Measurements from ENCODE around the gene RUFY2.

Gene RUFY2

GRCh38 chr10:68364101-68364886 lies 42.8 kb downstream of the RUFY2 start:
- in situ Hi-C loops (cut with MboI; ENCODE audit: low sequenced_read_pairs): no loop called here

GRCh38 chr10:68362590-68362989 lies 44.5 kb downstream of the RUFY2 start:
- in situ Hi-C loops (cut with MboI; ENCODE audit: low sequenced_read_pairs): no loop called here

DNA sequence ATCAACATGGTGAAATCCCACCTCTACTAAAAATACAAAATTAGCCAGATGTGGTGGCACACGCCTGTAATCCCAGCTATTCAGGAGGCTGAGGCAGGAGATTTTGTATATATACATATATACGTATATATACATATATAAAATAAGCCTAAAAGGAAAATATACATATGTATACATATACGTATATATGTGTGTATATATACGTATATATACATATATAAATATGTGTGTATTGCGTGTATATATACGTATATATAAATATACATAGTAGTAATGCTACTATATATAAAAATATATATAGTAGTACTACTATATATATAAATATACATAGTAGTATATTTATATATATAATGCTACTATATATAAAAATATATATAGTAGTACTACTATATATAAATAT lies 47.9 kb downstream of the RUFY2 start:
- in situ Hi-C loops (cut with MboI; ENCODE audit: low sequenced_read_pairs): no loop called here

DNA sequence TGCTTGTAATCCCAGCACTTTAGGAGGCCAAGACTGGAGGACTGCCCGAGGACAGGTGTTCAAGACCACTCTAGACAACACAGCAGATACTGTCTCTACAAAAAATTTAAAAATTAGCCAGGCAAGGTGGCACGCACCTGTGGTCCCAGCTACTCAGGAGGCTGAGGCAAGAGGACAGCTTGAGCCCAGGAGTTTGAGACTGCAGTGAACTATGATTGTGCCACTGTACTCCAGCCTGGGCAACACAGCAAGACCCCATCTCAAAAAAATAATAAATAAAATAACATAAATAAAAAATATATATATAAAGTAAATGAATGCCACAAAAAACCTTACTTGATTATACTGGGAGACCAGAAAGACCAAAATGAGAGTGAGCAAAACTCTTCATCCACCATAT lies 53.5 kb downstream of the RUFY2 start:
- in situ Hi-C loops (cut with MboI; ENCODE audit: low sequenced_read_pairs): no loop called here

- in situ Hi-C loops (cut with MboI; ENCODE audit: low sequenced_read_pairs): loop anchor here (25.0 kb wide), 1 partner anchor 486 kb away; no protein-coding TSS in a partner anchor
Measured at GRCh38 chr10:68348265-68348741, 58.8 kb downstream of the RUFY2 start.

DNA sequence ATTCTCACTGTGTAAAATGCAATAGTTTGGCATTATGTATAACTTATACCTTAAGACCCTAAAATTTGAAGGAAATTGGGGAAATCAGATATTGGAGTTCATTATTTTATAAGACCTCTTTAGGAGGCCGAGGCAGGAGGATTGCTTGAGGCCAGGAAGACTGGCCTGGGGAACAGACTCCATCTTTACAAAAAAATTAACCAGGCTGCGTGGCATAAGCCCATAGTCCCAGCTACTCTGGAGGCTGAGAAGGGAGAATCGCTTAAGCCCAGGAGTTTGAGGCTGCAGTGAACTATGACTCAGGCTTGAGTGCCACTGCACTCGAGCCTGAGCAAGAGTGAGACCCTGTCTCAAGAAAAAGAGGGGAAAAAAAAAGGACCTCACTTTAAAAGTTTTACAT lies 60.3 kb downstream of the RUFY2 start:
- in situ Hi-C loops (cut with MboI; ENCODE audit: low sequenced_read_pairs): loop anchor here (25.0 kb wide), 1 partner anchor 484 kb away; no protein-coding TSS in a partner anchor

- in situ Hi-C loops (cut with MboI; ENCODE audit: low sequenced_read_pairs): loop anchor here (25.0 kb wide), 1 partner anchor 483 kb away; no protein-coding TSS in a partner anchor
Measured at GRCh38 chr10:68345621-68346020, 61.5 kb downstream of the RUFY2 start.

GRCh38 chr10:68342909-68343516 lies 64.1 kb downstream of the RUFY2 start:
- in situ Hi-C loops (cut with MboI; ENCODE audit: low sequenced_read_pairs): loop anchor here (25.0 kb wide), 1 partner anchor 481 kb away; no protein-coding TSS in a partner anchor

- in situ Hi-C loops (cut with MboI; ENCODE audit: low sequenced_read_pairs): loop anchor here (25.0 kb wide), 1 partner anchor 478 kb away; no protein-coding TSS in a partner anchor
Measured at GRCh38 chr10:68340358-68341080, 66.6 kb downstream of the RUFY2 start.

GRCh38 chr10:68336754-68337351 lies 70.2 kb downstream of the RUFY2 start:
- in situ Hi-C loops (cut with MboI; ENCODE audit: low sequenced_read_pairs): loop anchor here (25.0 kb wide), 1 partner anchor 475 kb away; no protein-coding TSS in a partner anchor

GRCh38 chr10:68334672-68335467 lies 72.2 kb downstream of the RUFY2 start:
- in situ Hi-C loops (cut with MboI; ENCODE audit: low sequenced_read_pairs): loop anchor here (25.0 kb wide), 1 partner anchor 473 kb away; no protein-coding TSS in a partner anchor

DNA sequence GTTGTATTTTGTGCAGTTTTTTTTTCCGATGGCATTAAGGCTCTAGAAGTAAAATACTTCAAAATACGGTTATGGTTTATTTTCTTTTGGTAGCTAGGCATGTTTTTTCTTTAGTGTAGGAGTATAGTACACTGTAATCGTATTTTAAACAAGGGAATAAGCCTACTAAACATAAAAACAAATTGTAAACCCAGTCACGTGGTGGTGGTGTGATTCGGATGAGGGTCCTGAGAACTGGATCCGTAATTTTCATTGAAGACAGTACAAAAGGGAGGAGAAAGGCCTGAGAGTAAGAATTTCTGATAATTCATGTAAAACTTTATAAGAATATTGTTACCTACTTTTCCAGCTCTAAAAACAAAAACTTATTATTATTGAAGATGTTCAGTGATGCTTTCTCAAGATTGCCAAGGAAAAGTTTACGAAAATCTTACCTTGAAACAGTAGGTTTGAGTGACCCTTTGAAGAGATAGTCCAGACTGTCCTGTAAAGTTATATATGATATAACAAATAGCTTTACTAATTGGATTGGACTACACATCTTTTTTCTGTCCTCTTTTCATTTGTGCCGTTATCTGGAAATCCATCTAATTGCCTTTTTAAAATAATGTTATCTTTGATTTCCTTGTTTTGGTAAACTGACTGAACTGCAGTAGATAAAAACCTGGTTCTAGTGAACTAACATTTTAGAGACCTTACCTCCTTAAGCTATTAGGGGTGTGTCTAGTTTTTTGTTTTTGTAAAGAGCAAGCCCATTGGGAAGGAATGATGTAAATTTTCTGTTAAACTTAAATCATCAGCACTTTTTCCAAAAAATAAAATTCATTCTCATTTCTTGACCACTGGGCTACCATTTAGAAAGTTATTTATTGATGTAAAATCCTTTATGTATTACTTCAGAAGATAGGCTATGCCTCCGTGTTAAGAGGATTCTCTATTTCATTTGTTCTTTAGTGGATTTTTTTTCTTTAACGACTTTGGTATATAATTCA lies 73.3 kb downstream of the RUFY2 start:
- in situ Hi-C loops (cut with MboI; ENCODE audit: low sequenced_read_pairs): loop anchor here (25.0 kb wide), 1 partner anchor 471 kb away; no protein-coding TSS in a partner anchor

DNA sequence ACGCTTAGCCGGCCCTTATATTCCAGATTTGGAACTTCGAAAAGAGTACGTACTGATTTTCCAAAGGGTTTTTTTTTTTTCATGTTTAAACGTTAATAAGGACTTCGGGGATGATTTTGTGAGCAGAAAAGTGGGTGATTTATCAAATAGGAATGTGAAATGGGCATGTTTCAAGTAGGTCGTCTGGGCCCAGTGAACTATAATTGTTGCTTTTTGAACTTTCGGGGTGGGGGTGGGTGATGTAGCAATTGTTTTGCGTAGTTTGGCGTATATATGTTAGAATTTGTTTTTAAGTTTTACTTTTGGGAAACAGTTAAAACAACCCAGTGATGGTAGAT lies 74.0 kb downstream of the RUFY2 start:
- in situ Hi-C loops (cut with MboI; ENCODE audit: low sequenced_read_pairs): loop anchor here (25.0 kb wide), 1 partner anchor 471 kb away; no protein-coding TSS in a partner anchor

GRCh38 chr10:68332259-68333057 lies 74.6 kb downstream of the RUFY2 start, which contains the start of gene PBLD:
Gene PBLD, minus strand, starts transcription at chr10:68332928. Its CDS starts 26,084 bp downstream, at chr10:68306844.
- in situ Hi-C loops (cut with MboI; ENCODE audit: low sequenced_read_pairs): loop anchor here (25.0 kb wide), 1 partner anchor 470 kb away; no protein-coding TSS in a partner anchor

GRCh38 chr10:68331455-68332258 lies 75.4 kb downstream of the RUFY2 start, which contains the start of gene HNRNPH3:
Gene HNRNPH3, plus strand, starts transcription at chr10:68332064. Its CDS starts 5,158 bp downstream, at chr10:68337222.
- in situ Hi-C loops (cut with MboI; ENCODE audit: low sequenced_read_pairs): loop anchor here (25.0 kb wide), 1 partner anchor 469 kb away; no protein-coding TSS in a partner anchor

- in situ Hi-C loops (cut with MboI; ENCODE audit: low sequenced_read_pairs): loop anchor here (25.0 kb wide), 1 partner anchor 469 kb away; no protein-coding TSS in a partner anchor
Measured at GRCh38 chr10:68330852-68331454, 76.1 kb downstream of the RUFY2 start.
